GM08714 (cell line): ENCODE data around the gene ANO1.

Experiments
- H3K4me3 ChIP-seq: fragments of 200-500 bp; sonication (Bioruptor generic); 2 replicates; pipeline ENCODE4 v1.5.1; 2014; ENCODE audit warnings: mild to moderate bottlenecking, low read length, inconsistent platforms
- ZNF274 ChIP-seq: IDR thresholded peaks from 2 replicates; pipeline ENCODE4 v1.6.1; 2012; ENCODE audit warnings: mild to moderate bottlenecking, low read depth, low read length

Gene ANO1

DNA sequence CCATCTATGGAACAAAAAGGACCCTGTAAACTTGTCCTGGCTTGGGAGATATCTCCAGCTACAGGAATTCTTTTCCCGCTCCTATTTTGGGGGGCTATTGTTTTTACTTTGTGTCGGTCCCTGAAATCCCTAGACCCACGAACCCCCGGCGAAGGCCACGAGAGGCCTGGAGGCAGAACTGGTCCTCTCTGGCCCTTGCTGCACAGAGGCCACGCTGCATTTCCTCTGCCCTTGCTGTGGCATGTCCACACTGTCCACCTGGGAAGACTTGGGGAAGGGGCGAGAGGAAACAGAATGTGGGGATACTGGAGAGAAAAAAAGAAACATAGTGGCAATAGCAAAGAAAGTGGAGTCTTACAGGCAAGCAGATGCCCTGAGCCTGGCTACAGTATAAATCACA is 2.3 kb upstream of the ANO1 start:
- H3K4me3 ChIP-seq = no peak overlapping the region
- TF ChIP-seq ZNF274 = no peak

DNA sequence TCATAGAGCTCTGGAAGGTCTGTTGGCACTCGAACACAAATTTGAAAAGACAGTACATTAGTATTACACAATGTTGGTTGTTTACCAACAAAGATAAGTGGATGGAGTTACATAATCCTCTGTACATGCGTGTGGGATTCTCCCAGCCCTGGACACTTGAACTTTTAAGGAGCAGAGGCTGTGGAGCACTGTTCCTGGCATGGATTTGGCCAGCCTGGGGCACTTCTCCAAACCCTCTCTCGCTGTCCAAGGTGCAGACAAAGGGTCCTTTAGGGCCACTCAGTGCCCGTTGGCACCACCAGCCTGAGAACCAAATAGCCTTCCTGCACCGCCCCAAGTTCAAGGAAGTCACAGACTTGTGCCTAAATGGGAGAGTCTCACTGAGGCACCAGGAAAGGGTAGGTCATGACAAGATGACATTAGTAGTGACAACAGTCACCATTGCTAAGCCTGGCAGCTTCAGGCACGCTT is 1.6 kb upstream of the ANO1 start:
- H3K4me3 ChIP-seq = no peak overlapping the region
- no peak for TF ChIP-seq ZNF274

DNA sequence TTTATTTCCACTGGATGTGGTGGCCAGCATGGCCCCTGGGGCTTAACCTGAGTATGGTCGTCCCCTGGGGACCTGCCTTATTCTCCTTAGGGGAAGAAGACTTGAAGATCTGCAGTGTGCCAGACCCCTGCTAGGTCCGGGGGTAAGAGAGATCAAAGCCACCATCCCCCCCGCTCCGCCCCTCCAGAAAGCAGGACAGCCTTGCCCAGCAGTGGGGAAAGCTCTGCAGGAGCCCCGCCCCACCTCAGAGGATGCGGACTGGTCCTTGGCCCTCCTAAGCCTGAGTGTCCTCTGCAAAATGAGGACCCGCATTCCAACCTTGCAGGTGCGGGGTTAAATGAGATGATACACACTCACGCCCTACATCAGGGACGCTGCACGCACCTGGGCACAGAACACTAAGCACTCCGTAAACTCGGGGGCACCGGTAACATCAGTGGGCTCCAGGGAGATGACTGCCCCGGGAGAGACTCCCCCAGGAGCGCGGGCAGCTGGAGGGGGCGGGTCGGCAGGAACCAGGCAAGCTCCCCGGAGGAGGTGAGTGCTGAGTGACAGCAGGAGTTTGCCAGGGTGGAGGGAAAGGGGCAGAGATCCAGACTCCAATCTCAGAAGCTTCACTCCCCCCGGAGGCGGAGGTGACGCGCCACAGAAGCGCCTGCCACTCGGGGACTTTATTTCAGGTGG is 564 bp upstream of the ANO1 start:
- no peak overlapping the region for H3K4me3 ChIP-seq
- no peak for TF ChIP-seq ZNF274

DNA sequence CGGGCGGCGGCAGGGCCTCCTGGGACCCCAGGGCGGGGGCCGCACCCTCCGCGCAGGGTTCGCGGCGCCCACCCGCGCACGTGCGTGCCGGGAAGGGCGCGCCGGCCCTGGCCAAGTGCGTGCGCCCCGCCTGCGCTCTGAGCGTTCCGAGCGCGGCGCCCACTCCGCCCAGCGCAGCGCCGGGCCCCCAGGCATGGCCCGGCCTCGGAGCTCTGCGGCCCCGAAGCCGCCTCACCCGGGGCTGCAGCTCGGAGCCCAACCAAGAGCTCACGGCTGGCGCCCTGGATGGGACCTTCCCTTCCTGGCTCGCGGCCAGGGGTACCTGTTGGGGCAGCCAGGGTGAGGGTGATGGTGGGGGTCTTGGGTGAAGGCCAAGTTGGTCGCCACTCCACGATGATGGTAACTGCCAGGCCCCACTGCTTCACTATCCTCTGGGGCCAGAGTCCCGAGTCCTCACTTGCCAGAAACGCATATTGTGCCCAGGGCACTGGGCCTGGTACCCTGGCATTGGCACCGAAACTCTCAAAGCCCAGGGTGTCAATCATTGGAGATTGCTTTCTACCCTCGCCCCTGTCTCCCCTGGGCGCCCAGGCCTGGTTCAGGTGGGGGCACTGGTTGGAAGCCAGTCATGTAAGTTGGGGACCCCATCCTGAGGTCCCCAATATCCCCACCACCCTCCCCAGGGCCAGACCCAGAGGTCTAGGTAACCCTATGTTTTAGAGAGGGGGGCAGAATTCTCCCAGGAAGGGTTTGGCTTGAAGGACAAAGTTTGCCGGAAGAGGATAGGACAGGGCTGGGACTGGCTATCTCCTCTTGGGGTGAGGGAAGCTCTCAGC is 882 bp downstream of the ANO1 start:
- no peak for TF ChIP-seq ZNF274
- no peak overlapping the region for H3K4me3 ChIP-seq

DNA sequence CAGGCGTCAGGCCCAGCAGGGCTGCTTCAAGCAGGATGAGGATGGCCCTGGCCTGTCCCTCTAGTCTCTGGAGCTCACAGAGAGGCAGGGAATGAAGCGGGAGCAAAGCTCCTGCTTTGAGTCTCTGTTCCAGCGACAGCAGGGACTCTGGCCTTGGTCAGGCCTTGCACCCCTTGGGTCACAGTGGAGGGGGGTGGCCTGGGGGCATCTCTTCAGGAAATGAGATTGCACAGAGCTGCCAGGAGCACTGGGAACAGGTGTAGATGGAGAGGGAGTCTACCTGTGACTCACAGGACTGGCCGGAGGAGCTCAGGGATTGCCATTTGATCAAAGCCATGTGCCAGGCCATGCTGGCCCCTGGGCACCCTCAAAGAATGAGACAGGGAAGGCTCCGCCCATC is 1.6 kb downstream of the ANO1 start:
- no peak overlapping the region for H3K4me3 ChIP-seq
- TF ChIP-seq ZNF274 = no peak

DNA sequence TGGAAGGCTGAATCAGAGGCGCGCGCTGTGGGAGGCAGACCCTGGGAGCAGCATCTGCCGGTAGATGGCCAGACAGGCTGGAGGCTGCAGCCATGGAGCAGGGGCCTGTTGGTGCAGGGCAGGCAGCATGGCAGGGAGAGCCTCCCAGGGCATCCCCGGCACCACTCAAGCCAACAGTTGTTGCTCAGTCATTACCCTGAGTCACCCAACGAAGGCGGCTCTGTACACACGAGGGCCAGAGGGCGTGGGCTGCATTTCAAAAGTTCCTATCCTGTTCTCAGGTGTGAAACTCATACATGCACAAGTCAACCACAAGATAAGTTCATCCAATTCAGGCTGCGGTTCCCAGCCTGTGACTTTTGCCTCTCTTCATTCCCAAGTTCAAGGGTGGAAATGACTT is 2.6 kb downstream of the ANO1 start:
- TF ChIP-seq ZNF274 = no peak
- H3K4me3 ChIP-seq = no peak overlapping the region

DNA sequence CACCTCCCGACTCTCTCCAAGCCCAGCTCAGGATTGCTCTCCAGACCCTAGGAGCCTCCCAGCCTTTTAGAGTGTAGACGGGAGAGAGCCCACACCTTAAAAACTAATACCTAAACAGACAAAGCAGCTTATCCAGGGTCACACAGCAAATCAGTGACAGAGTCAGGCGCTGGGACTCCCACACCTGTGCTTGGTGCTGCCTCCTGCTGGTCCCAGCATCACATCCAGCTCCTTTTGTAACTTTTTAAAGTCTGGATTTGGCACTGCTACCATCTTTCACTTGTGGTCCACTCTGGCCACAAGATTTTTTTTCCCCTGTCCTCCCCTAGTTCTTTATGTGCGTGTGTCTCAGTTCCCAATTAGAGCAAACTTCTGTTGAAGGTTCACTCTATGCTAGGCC is 4.7 kb downstream of the ANO1 start:
- no peak for TF ChIP-seq ZNF274
- H3K4me3 ChIP-seq = no peak overlapping the region

DNA sequence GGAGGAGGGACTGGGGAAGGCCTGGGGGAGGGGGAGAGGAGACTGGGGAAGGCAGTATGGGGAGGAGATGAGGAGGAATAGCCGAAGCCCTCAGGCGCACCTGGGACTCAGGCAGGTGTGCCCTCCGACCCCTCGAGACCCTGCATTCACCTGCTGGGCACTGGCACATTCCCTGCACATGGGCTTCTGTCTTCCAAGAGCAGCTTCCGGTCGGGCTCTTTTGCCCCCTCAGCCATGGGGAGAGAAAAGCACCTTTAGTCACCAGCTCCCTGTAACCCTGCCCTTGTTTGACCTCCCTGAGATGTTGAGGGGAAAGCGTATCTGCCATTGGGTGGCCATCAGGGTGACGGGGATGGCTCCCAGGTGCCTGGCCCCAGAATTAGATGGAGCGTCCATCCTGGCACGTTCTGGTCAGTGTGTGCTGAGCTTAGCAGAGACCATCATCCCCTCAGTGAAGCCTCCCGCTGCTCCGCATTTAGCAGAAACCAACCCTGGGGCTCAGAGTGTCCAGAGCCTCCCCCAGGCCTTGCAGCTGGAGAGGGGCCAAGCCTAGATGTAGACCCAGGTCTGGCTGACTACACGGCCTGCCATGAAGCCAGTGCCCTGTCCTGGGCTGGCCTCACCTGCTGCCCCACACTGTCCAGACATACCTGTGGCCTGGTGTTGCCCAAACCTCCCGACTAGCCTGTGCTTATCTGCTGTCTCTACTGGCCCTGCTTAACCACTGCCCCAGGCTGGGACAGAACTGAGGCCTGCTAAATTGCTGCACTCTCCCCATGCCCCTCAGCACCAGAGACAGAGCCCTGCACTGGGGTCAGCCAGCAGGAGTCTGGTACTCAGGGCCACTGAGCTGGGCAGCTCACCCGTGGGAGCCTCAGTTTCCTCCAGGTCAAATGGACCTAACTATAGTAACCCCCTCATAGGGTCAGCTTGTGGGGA is 6.2 kb downstream of the ANO1 start:
- no peak overlapping the region for H3K4me3 ChIP-seq
- TF ChIP-seq ZNF274 = no peak

DNA sequence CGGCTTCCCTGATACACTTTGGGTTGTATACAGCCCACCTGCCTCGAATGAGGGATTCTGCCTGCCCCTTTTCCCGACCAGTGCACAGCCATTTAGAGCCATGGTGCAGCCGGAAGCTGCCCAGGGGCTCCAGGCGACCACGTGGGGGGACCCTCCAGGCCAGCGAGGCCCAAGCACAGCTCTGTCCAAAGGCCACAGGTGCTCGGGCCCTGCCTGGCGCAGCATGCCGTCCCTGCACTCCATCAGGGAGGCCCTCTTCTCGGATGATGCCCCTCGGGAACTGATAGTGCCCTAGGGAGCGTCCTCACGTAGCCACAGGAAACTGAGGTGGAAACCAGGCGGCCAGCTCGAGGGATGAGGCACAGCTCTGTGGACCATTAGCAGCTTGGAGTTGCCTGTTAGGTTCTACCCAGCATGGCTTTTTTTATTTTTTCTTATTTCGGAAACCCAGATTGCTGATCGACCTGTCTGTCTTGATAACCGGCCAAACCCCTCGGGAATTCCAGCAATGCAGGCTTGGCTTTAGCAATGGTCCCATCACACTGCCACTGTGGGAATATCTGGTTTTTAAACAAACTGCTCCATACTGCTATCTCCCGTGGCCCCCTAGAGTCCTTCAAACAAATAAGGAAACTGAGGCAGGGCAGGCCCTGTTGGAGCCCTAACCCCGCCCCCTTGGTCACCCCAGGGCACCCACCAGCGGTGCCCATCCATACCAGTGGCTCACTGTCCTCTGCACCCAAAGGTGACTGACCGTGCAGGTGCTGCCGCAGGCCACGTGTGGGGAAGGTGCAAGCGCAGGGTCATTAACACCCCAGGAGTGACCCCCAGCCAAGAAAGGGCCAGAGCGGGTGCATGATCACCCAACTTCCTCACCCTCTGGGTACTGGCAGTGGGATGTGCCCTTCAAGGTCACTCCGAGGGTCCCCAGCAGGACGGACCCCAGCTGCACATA is 8.0 kb downstream of the ANO1 start:
- no peak overlapping the region for H3K4me3 ChIP-seq
- no peak for TF ChIP-seq ZNF274

DNA sequence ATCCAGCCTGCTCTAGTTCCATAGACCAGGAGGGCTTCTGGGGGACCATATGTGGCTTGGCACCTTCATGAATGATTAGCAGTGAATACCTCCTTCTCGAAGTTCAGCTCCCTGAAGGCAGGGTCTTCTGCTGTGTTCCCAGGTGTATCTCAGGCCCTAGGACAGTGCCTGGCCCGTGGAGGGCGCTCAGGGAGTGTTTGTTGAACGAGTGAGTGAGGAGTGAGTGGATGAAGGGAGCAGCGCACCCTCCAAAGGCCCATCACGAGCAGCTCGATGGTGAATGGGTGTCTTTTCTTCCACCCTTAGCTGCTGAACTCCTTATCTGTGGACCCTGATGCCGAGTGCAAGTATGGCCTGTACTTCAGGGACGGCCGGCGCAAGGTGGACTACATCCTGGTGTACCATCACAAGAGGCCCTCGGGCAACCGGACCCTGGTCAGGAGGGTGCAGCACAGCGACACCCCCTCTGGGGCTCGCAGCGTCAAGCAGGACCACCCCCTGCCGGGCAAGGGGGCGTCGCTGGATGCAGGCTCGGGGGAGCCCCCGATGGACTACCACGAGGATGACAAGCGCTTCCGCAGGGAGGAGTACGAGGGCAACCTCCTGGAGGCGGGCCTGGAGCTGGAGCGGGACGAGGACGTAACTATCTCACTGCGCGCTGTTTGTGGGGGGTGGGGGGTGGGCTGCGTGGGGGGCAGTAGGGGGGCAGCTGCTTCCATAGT is 9.5 kb downstream of the ANO1 start:
- no peak overlapping the region for H3K4me3 ChIP-seq
- TF ChIP-seq ZNF274 = no peak

DNA sequence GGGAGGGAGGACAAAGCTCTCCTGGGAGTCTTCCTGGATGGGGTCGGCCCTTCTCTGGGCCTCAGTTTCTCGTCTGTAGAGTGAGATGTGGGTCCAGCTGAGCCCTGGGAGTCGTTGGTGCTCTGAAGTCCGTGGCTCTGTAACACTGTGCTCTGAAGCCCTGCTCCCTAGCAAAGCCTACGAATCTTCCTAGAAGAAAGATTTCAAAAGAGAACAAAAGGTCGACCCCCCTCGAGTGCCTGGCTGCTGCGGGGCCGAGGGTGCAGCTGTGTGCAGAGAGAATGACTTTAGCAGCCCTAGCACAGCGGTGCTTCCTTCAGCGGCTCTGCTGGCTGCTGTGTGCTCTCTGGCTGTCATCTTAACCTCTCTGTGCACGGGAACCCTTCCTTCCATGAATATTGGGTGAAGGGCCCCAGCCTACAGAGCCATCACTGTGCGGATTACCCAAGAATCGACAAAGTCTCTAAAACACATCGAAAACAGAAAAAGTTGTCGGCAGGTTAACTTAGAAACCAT is 10.7 kb downstream of the ANO1 start:
- TF ChIP-seq ZNF274 = no peak

DNA sequence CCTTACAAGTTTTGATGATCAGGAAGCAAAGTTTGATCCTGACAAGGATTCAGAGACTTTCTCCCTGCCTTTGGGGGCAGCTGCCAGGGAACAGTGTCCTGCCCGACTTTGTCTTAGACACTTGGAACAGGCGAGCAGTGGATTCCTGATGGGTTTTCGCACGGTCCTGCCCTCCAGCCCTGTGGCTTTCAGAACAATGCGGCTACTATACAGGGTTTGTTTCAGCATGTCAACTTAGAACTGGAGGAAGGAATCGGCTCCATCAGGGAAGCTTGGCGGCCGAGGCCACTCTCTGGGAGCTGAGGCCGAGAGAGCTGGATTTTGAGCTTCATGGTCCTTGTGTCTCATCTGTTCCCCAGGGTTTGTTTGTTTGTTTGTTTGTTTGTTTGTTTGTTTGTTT is 11.5 kb downstream of the ANO1 start:
- no peak for TF ChIP-seq ZNF274
- no peak overlapping the region for H3K4me3 ChIP-seq

More for the DNA sequence above, 10.7 kb downstream of the ANO1 start:
- no peak overlapping the region for H3K4me3 ChIP-seq

DNA sequence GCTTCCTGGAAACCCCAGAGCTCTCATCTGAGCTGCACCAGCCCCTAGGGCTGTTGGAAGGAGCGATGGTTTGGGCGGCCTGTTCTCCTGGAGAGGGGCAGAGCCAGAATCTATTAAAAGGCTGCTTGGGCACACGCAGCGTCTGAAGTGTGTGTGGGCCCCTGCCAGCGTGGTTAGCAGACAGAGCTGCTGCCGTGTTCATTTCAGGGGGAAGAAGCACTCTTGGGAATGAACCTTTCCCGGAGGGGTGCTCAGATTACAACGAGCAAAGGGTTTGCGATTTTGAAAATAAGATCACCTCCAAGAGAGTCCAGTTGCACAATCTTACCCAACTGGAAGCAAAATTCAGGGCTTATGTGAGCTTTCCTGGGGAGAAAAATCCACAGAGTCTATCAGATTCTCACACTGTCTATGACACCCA is 12.9 kb downstream of the ANO1 start:
- no peak for TF ChIP-seq ZNF274
- H3K4me3 ChIP-seq = no peak overlapping the region
